ENCODE data around the gene TTC29. TPM values are rescaled to one million over a fixed set of nuclear protein-coding genes. Genes with fewer than 3 reads are reported as not detected.
"Not testable (repeated sequence)": the region's sequence is repeated elsewhere in the genome, so short reads cannot be mapped to it uniquely, and the experiment has no call there.

Gene TTC29
- polyA plus RNA-seq, 5 donors: 0.89 to 3.0 (median 1.7) TPM

GRCh38 chr4:146723519-146723918 is 222.1 kb downstream of the TTC29 start:
- not testable (repeated sequence) for DNase-seq

- no peak for DNase-seq
Measured at GRCh38 chr4:146709956-146710355, 235.7 kb downstream of the TTC29 start.

- DNase-seq: no peak
Measured at GRCh38 chr4:146699910-146700309, 245.8 kb downstream of the TTC29 start.

GRCh38 chr4:146674829-146675570 is 270.7 kb downstream of the TTC29 start:
- no peak for DNase-seq

GRCh38 chr4:146663968-146664311 is 281.7 kb downstream of the TTC29 start:
- DNase-seq: not testable (repeated sequence)

GRCh38 chr4:146661367-146661766 is 284.3 kb downstream of the TTC29 start:
- DNase-seq: no peak

All from right lung (tissue), 5 donors.